ENCODE data around the gene BRK1. TPM values are rescaled to one million over a fixed set of nuclear protein-coding genes. Genes with fewer than 3 reads are reported as not detected.
"Not testable (repeated sequence)": the region's sequence is repeated elsewhere in the genome, so short reads cannot be mapped to it uniquely, and the experiment has no call there.

Gene BRK1
- total and polyA plus RNA-seq, 4 donors: 103 to 372 (median 197) TPM

DNA sequence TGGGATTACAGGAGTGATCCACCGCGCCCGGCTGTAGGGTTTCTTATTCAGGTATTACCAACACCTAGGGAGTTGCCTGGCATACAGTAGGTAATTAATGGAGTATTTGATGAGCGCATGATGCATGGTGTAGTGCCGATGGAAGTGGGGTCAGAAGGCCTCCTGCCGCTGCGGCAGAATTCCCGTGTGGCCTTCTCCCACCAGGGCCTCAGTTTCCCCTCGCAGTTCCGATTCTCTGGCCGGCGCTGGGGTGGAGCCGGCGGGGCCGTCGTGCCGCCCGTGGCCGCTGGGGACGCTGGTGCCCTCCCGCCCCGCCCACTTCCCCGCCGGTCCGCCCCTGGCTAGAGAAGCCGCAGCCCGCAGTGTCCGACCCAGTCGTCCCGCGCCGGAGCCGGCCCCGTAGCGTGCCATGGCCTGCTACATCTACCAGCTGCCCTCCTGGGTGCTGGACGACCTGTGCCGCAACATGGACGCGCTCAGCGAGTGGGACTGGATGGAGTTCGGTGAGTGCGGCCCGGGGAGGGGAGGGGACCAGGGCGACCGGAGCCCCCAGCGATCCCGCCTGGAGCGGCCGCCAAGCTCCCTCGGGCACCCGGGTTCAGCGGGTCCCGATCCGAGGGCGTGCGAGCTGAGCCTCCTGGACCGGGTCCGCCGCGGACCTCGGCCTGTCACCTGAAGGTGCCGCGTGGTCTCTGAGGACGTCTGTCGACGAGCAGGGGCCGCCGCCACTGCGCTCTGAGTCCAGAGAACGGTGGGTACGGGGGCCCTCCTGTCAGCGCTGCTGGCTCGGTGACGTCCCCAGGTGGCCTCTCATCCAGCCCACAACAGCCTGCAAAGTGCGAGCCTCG, 49.3 kb downstream of the BRK1 start, which contains the start of gene IRAK2:
Gene IRAK2 (plus strand): TSS at position 374 of the 848 bp plus-strand sequence. CDS start 36 bp downstream, at position 410.
- Histone ChIP-seq H3K4me1 (ENCODE audit: control insufficient read depth in 1 of 2, insufficient read depth in 2 of 2, low read length in 2 of 2) (no peaks in the 10 kb centered on the region), H3K36me3 (ENCODE audit: control insufficient read depth in 1 of 2, insufficient read depth in 2 of 2, low read length in 1 of 2) (no peaks in the 10 kb centered on the region), H3K4me3 (ENCODE audit: low read length in 2 of 2) (peak within 1 kb of the TSS; percentile 60 to 65), H3K27me3 (ENCODE audit: control insufficient read depth in 1 of 2, insufficient read depth in 2 of 2, low read length in 1 of 2) (no peaks in the 10 kb centered on the region), H3K9me3 (ENCODE audit: control insufficient read depth, low read length) (no peaks in the 10 kb centered on the region), H3K27ac (ENCODE audit: low read depth in 1 of 2, low read length in 2 of 2) (peak within 1 kb of the TSS in 1 of 2 donors; percentile 70)
- intact Hi-C loops (cut with DNase I): loop anchor here (2.0 to 5.0 kb wide), 3 partner anchors 22 to 63 kb away; no protein-coding TSS in a partner anchor
- WGBS, 2 donors: 3% methylated on average over 59 to 76 of the region's 76 CpGs
- peak; percentile 93 for ATAC-seq (ENCODE audit: low FRiP score)
- peak; percentile 87 to 94 for DNase-seq

DNA sequence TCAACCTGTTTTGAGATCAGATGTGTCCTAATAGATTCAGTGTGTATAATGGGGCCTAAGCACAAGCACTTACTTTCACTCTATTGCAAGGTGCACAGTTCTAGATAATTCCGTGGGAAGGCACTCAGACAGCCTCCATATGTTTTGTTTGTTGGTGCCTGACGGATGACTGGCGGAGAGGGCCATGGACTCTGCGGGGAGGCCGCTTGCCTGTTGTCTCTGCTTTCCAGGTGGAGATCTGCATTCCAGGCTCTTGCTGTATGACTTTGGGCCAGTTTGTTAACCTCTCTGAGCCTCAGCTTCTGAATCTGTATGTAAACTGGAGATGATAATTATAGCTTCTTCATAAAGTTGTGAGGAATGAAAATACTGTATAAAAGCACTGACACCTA, 50.7 kb downstream of the BRK1 start:
- Histone ChIP-seq H3K4me3 (ENCODE audit: low read length in 2 of 2) (no peak overlapping the region), H3K4me1 (ENCODE audit: control insufficient read depth in 1 of 2, insufficient read depth in 2 of 2, low read length in 2 of 2) (no peaks in the 10 kb centered on the region), H3K9me3 (ENCODE audit: control insufficient read depth, low read length) (no peaks in the 10 kb centered on the region), H3K27me3 (ENCODE audit: control insufficient read depth in 1 of 2, insufficient read depth in 2 of 2, low read length in 1 of 2) (no peaks in the 10 kb centered on the region), H3K36me3 (ENCODE audit: control insufficient read depth in 1 of 2, insufficient read depth in 2 of 2, low read length in 1 of 2) (no peaks in the 10 kb centered on the region), H3K27ac (ENCODE audit: low read depth in 1 of 2, low read length in 2 of 2) (no peak overlapping the region)
- ATAC-seq (ENCODE audit: low FRiP score): no peak
- intact Hi-C loops (cut with DNase I): loop anchor here in 1 of 2 donors (2.0 kb wide), 1 partner anchor 59 kb away; no protein-coding TSS in a partner anchor
- DNase-seq: no peak
- WGBS, 2 donors: 90 to 98% methylated on average over 5 of the region's 5 CpGs

DNA sequence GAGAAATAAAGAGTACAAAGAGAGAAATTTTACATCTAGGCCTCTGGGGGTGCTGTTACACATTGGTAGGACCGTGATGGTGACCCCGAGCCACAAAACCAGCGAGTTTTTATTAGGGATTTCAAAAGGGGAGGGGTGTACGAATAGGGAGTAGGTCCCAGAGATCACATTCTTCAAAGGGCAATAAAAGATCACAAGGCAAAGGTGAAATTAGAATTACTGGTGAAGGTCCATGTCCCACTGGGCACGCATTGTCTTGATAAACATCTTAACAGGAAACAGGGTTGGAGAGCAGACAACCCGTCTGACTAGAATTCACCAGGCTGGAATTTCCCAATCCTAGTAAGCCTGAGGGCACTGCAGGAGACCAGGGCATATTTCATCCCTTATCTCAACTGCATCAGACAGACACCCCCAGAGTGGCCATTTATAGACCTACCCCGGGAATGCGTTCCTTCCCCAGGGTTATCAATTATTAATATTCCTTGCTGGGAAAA, 53.6 kb downstream of the BRK1 start:
- Histone ChIP-seq H3K4me1 (ENCODE audit: control insufficient read depth in 1 of 2, insufficient read depth in 2 of 2, low read length in 2 of 2) (peaks cover 0 to 5% of the 10 kb centered on the region in 2 donors), H3K27me3 (ENCODE audit: control insufficient read depth in 1 of 2, insufficient read depth in 2 of 2, low read length in 1 of 2) (no peaks in the 10 kb centered on the region), H3K9me3 (ENCODE audit: control insufficient read depth, low read length) (no peaks in the 10 kb centered on the region), H3K4me3 (ENCODE audit: low read length in 2 of 2) (no peak overlapping the region), H3K36me3 (ENCODE audit: control insufficient read depth in 1 of 2, insufficient read depth in 2 of 2, low read length in 1 of 2) (no peaks in the 10 kb centered on the region), H3K27ac (ENCODE audit: low read depth in 1 of 2, low read length in 2 of 2) (no peak overlapping the region)
- 49 to 54% methylated on average over 8 of the region's 8 CpGs for WGBS, 2 donors
- ATAC-seq (ENCODE audit: low FRiP score): no peak
- DNase-seq: peak in 1 of 2 donors; percentile 11
- intact Hi-C loops (cut with DNase I): no loop called here

DNA sequence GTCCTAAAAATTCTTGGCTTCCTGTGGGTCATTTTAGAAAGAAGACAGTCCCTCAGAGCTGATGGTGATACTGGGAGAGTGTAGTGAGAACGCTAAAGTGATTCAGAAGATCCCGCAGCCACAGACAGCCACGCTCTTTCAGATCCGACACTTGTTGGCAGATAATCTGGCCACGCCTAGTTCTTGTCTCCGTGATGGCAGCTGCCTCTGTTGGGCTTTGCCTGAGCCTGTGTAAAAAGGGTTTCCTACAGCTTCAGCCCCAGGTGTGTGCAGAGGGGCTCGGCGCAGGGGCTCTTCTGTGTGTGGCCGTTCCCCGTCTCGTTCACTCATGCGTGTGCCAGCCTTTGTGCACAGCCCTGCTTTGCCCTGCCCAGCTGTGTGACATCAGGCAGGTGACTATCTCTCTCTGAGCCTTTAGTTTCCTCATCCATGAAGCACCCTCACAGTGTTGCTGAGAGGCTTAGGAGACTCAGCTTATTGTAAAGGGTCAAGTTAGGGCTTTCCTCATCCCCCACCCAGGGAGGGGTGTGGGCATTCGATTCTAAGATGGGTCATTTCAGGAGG, 55.5 kb downstream of the BRK1 start:
- intact Hi-C loops (cut with DNase I): loop anchor here in 1 of 2 donors (5.0 kb wide), 1 partner anchor 36 kb away; no protein-coding TSS in a partner anchor

DNA sequence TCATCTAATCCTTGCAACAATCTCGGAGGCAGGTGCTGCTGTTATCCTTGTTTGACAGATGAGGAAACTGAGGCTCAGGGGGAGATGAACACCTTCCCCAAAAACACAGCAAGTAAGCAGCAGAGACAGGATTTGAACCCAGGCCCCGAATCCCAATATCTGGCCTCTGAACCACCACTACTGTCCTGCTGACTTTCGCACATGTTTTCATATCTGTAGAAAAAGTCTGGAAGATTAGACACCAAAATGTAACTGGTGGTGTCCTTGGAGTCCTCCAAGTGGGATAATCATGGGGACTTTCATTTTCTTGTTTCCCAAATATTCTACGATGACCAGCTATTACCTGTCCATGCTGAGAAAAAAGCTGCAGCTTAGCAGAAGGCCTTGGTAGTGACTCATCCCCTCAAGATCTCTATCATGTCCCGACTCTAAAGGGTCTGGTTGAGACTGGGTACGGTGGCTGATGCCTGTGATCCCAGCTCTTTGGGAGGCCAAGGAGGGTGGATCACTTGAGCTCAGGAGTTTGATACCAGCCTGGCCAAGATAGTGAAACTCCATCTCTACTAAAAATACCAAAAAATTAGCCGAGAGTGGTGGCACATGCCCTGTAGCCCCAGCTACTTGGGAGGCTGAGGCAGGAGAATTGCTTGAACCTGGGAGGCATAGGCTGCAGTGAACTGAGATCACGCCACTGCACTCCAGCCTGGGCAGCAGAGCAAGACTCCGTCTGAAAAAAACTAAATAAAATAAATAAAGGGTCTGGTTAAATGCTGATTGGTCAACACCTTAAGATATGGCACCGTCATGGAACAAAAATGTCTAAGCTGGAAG, 57.8 kb downstream of the BRK1 start:
- DNase-seq: no peak
- no peak for ATAC-seq (ENCODE audit: low FRiP score)
- Histone ChIP-seq H3K36me3 (ENCODE audit: control insufficient read depth in 1 of 2, insufficient read depth in 2 of 2, low read length in 1 of 2) (no peaks in the 10 kb centered on the region), H3K9me3 (ENCODE audit: control insufficient read depth, low read length) (no peaks in the 10 kb centered on the region), H3K4me3 (ENCODE audit: low read length in 2 of 2) (no peak overlapping the region), H3K4me1 (ENCODE audit: control insufficient read depth in 1 of 2, insufficient read depth in 2 of 2, low read length in 2 of 2) (peaks cover 0 to 5% of the 10 kb centered on the region in 2 donors), H3K27me3 (ENCODE audit: control insufficient read depth in 1 of 2, insufficient read depth in 2 of 2, low read length in 1 of 2) (no peaks in the 10 kb centered on the region), H3K27ac (ENCODE audit: low read depth in 1 of 2, low read length in 2 of 2) (peak overlapping the region; percentile 10 to 97)
- whole genome bisulfite sequencing, 2 donors: 59 to 61% methylated on average over 10 of the region's 10 CpGs
- intact Hi-C loops (cut with DNase I): loop anchor here in 1 of 2 donors (5.0 kb wide), 1 partner anchor 34 kb away; no protein-coding TSS in a partner anchor

More for the DNA sequence above, 55.5 kb downstream of the BRK1 start:
- Histone ChIP-seq H3K4me1 (ENCODE audit: control insufficient read depth in 1 of 2, insufficient read depth in 2 of 2, low read length in 2 of 2) (peaks cover 0 to 5% of the 10 kb centered on the region in 2 donors), H3K27me3 (ENCODE audit: control insufficient read depth in 1 of 2, insufficient read depth in 2 of 2, low read length in 1 of 2) (no peaks in the 10 kb centered on the region), H3K27ac (ENCODE audit: low read depth in 1 of 2, low read length in 2 of 2) (no peak overlapping the region), H3K9me3 (ENCODE audit: control insufficient read depth, low read length) (no peaks in the 10 kb centered on the region), H3K36me3 (ENCODE audit: control insufficient read depth in 1 of 2, insufficient read depth in 2 of 2, low read length in 1 of 2) (no peaks in the 10 kb centered on the region), H3K4me3 (ENCODE audit: low read length in 2 of 2) (no peak overlapping the region)
- 93 to 94% methylated on average over 13 of the region's 13 CpGs for WGBS, 2 donors
- ATAC-seq (ENCODE audit: low FRiP score) (no peak), DNase-seq (peak in 1 of 2 donors; percentile 37)

DNA sequence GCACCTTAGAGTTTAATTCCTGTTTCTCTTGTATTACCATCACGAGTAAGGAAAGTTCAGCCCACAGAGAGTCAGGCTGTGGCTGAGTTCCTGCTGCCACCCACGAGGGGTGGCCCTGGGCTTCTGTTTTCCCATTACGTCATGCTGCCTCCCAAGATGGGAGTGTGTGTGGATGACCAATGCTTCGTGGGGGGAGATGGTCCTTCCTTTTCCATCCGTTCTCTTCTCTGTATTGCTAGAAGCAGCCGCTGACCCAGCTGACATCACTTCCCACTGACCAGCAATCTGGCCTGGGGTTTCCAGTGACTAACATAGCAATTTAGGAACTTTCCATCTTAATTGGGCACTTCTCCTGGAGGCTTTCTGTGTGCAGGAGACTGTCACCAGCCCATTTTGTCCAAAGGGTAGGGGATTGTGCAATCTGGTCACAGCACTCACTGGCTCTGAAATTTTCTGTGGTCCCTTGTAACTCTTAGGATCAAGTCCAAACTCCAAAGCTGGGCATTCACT, 58.5 kb downstream of the BRK1 start:
- 2% methylated on average over 6 of the region's 6 CpGs for WGBS, 2 donors
- peak overlapping the region; percentile 69 to 97 for H3K27ac ChIP-seq (ENCODE audit: low read depth in 1 of 2, low read length in 2 of 2)

DNA sequence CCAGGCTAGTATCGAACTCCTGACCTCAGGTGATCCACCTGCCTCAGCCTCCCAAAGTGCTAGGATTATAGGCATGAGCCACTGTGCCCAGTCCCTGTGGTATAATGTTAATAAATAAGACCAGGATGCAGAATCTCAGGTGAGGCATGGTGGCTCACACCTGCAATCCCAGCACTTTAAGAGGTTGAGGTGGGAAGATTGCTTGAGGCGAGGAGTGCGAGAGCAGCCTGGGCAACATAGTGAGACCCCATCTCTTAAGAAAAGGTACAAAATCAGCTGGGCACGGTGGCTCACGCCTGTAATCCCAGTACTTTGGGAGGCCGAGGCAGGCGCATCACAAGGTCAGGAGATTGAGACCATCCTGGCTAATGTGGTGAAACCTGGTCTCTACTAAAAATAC, 59.9 kb downstream of the BRK1 start:
- 96 to 99% methylated on average over 7 of the region's 7 CpGs for WGBS, 2 donors
- H3K27me3 ChIP-seq (ENCODE audit: control insufficient read depth in 1 of 2, insufficient read depth in 2 of 2, low read length in 1 of 2); H3K36me3 ChIP-seq (ENCODE audit: control insufficient read depth in 1 of 2, insufficient read depth in 2 of 2, low read length in 1 of 2); H3K9me3 ChIP-seq (ENCODE audit: control insufficient read depth, low read length); DNase-seq; ATAC-seq (ENCODE audit: low FRiP score); intact Hi-C loops (cut with DNase I); H3K27ac ChIP-seq (ENCODE audit: low read depth in 1 of 2, low read length in 2 of 2); H3K4me1 ChIP-seq (ENCODE audit: control insufficient read depth in 1 of 2, insufficient read depth in 2 of 2, low read length in 2 of 2); H3K4me3 ChIP-seq (ENCODE audit: low read length in 2 of 2): not testable (repeated sequence)

More for the DNA sequence above, 58.5 kb downstream of the BRK1 start:
- DNase-seq: peak; percentile 92 to 95
- Histone ChIP-seq H3K27me3 (ENCODE audit: control insufficient read depth in 1 of 2, insufficient read depth in 2 of 2, low read length in 1 of 2) (no peaks in the 10 kb centered on the region), H3K9me3 (ENCODE audit: control insufficient read depth, low read length) (no peaks in the 10 kb centered on the region), H3K4me1 (ENCODE audit: control insufficient read depth in 1 of 2, insufficient read depth in 2 of 2, low read length in 2 of 2) (peaks cover 0 to 5% of the 10 kb centered on the region in 2 donors), H3K4me3 (ENCODE audit: low read length in 2 of 2) (no peak overlapping the region), H3K36me3 (ENCODE audit: control insufficient read depth in 1 of 2, insufficient read depth in 2 of 2, low read length in 1 of 2) (peaks cover 0 to 2% of the 10 kb centered on the region in 2 donors)
- intact Hi-C loops (cut with DNase I): loop anchor here in 1 of 2 donors (1.0 to 5.0 kb wide), 2 partner anchors 15 to 33 kb away; no protein-coding TSS in a partner anchor
- ATAC-seq (ENCODE audit: low FRiP score): peak; percentile 93

DNA sequence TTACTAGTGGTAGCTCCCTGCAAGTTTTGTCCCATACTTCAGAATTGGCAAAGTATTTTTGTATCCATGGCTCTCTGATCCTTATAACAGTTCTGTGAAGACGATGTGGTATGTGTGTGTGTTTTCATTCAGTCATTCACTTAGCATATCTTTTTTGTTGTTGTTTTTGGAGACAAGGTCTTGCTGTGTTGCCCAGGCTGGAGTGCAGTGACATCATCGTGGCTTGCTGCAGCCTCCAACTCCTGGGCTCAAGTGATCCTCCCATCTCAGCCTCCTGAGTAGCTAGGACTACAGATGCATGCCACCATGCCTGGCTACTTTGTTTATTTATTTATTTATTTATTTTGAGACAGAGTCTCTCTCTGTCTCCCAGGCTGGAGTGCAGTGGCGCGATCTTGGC, 60.7 kb downstream of the BRK1 start:
- ATAC-seq (ENCODE audit: low FRiP score); H3K36me3 ChIP-seq (ENCODE audit: control insufficient read depth in 1 of 2, insufficient read depth in 2 of 2, low read length in 1 of 2); intact Hi-C loops (cut with DNase I); H3K27ac ChIP-seq (ENCODE audit: low read depth in 1 of 2, low read length in 2 of 2); H3K9me3 ChIP-seq (ENCODE audit: control insufficient read depth, low read length); H3K4me3 ChIP-seq (ENCODE audit: low read length in 2 of 2); H3K27me3 ChIP-seq (ENCODE audit: control insufficient read depth in 1 of 2, insufficient read depth in 2 of 2, low read length in 1 of 2); H3K4me1 ChIP-seq (ENCODE audit: control insufficient read depth in 1 of 2, insufficient read depth in 2 of 2, low read length in 2 of 2); DNase-seq: not testable (repeated sequence)
- 62 to 64% methylated on average over 4 of the region's 4 CpGs for WGBS, 2 donors

Data from aorta (tissue), 5 donors.